ENCODE results near the gene PLD4.

DNA sequence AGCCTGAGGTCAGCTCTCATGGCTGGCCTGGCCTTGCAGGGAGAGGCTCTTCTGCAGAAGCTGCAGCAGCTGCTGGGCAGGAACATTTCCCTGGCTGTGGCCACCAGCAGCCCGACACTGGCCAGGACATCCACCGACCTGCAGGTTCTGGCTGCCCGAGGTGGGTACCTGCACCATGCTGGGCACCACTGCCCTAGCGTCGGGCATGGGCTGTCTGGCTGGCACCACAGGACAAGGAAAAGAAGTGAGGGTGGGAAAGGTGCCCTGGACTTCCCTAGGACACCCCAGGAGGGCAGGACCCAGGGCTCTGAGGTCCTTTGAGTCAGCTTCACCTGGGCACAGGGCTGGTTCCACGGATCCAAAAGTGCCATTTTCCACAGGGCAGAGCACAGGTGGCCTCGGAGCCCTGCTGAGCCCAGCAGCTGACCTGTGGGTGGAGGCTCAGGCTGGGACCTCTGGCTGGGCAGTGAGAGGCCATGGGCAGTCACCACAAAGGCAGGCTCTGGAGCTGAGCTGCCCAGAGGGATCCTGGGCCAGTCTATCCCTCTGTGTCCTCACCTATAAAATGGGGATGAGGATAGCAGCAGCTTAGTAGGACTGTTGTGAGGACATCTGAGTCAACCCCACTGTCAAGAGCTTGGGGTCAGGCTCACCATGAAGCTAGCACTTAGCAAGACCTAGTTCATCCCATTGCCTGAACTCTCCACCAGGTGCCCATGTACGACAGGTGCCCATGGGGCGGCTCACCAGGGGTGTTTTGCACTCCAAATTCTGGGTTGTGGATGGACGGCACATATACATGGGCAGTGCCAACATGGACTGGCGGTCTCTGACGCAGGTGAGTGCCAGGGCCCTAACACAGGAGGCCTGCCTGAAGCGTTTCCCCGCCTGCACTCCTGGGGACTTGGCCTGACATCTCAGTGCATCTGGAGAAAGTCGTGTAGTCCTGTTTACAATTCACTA, 4.9 kb downstream of the PLD4 start:
- no peak for TF ChIP-seq POLR2A (IDR thresholded peaks at IDR 0.05)
- TF ChIP-seq, protein P1, sequence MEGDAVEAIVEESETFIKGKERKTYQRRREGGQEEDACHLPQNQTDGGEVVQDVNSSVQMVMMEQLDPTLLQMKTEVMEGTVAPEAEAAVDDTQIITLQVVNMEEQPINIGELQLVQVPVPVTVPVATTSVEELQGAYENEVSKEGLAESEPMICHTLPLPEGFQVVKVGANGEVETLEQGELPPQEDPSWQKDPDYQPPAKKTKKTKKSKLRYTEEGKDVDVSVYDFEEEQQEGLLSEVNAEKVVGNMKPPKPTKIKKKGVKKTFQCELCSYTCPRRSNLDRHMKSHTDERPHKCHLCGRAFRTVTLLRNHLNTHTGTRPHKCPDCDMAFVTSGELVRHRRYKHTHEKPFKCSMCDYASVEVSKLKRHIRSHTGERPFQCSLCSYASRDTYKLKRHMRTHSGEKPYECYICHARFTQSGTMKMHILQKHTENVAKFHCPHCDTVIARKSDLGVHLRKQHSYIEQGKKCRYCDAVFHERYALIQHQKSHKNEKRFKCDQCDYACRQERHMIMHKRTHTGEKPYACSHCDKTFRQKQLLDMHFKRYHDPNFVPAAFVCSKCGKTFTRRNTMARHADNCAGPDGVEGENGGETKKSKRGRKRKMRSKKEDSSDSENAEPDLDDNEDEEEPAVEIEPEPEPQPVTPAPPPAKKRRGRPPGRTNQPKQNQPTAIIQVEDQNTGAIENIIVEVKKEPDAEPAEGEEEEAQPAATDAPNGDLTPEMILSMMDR (IDR thresholded peaks at IDR 0.05) = no peak

All from body of pancreas (tissue), 4 donors.